NCI-H2081 treated with DMSO at 0.1 percent for 48 hours (cell line): ENCODE data around the gene PKNOX1.
"Not testable (repeated sequence)": the region's sequence is repeated elsewhere in the genome, so short reads cannot be mapped to it uniquely, and the experiment has no call there.

ENCODE experiments used
- DNase-seq: peaks from one replicate; lab custom pipeline; 2025; lab: John Stamatoyannopoulos, UW

Gene PKNOX1

GRCh38 chr21:42951193-42951592 is 23.2 kb upstream of the PKNOX1 start:
- not testable (repeated sequence) for DNase-seq

GRCh38 chr21:42956824-42957630 is 17.3 kb upstream of the PKNOX1 start:
- no peak for DNase-seq

DNA sequence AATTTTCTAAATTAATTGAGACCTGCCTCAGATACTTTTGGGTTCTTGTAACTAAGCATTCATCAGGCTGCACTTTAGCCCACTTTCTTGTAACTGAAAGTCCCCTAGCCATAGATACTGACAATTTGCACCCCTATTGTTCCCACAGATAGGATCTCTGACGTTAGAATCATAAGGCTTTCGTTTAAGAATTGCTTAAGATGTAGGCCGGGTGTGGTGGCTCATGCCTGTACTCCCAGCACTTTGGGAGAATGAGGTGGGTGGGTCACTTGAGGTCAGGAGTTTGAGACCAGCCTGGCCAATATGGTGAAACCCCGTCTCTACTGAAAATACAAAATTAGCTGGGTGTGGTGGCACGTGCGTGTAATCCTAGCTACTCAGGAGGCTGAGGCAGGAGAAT is 16.2 kb upstream of the PKNOX1 start:
- DNase-seq: not testable (repeated sequence)

GRCh38 chr21:42959728-42960127 is 14.6 kb upstream of the PKNOX1 start:
- no peak for DNase-seq

DNA sequence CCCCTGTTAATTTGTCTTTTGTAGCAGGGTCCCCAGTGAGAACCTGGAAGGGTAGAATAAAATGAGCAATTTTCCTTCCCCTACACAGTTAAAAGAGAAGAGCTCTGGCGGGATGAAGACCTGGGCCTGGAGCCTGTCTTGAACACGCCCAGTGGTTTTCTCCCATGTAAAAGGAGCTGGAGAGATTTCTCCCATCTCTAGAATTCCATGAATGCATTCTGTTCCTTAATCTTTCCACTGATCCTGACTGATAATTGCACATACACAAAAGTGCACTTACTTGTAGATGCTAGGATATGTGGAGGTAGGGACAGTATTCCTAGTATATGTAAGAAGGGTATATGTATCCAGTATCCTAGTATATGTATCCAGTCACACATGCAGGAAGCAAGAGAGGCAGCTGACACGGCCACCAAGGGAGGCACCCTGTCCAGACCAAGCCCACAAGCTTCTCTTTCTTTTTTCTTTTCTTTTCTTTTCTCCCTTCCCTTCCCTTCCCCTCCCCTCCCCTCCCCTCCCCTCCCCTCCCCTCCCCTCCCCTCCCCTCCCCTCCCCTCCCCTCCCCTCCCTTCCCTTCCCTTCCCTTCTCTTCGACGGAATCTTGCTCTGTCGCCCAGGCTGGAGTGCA is 11.9 kb upstream of the PKNOX1 start:
- no peak for DNase-seq

DNA sequence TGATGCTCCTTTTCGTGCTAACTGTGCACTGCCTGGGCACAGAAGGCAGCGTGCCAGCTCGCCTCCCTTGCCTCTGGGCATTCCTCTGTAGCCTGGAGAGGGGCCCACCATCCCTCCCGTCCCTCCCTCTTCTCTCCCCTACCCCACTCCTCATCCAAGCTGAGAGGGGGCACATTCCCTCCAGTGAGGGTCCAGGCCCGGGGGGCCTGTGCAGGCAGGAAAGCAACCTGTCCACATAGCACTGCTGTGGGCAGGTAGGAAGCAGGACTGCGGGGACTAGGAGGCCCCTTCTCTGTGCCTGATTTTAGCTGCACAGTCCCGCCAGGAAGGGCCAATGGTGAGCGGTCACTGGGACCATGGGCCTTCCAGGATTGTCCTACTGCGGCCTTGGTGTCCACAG is 10.3 kb upstream of the PKNOX1 start:
- no peak for DNase-seq

GRCh38 chr21:42964546-42965210 is 9.7 kb upstream of the PKNOX1 start:
- no peak for DNase-seq

- no peak for DNase-seq
Measured at GRCh38 chr21:42965211-42965560, 9.2 kb upstream of the PKNOX1 start.

- not testable (repeated sequence) for DNase-seq
Measured at GRCh38 chr21:42967616-42968015, 6.7 kb upstream of the PKNOX1 start.

DNA sequence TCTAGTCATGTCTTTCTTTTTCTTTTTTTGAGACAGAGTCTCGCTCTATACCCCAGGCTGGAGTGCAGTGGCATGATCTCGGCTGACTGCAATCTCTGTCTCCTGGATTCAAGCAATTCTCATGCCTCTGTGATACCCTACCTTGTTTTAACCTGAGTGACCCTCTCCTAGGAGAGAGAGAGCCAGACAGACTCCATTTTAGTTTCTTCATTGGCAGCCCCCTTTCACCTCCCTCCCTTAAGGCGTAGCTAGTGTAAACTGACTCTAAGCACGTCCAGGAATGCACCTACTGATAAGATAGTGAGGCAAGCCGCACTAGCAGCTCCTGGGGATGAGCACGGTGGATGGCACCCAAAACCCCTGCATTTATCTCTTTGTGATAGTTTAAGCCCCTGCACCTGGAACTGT is 5.2 kb upstream of the PKNOX1 start:
- DNase-seq: no peak

GRCh38 chr21:42970946-42971653 is 3.3 kb upstream of the PKNOX1 start:
- no peak for DNase-seq

GRCh38 chr21:42971897-42972275 is 2.5 kb upstream of the PKNOX1 start:
- DNase-seq: no peak

GRCh38 chr21:42973309-42973990 is 912 bp upstream of the PKNOX1 start:
- DNase-seq: no peak

- no peak for DNase-seq
Measured at GRCh38 chr21:42974832-42975820, 764 bp downstream of the PKNOX1 start.

- no peak for DNase-seq
Measured at GRCh38 chr21:42975886-42976608, 1.7 kb downstream of the PKNOX1 start.

- no peak for DNase-seq
Measured at GRCh38 chr21:42980312-42981213, 6.2 kb downstream of the PKNOX1 start.

- DNase-seq: no peak
Measured at GRCh38 chr21:42981214-42981523, 6.8 kb downstream of the PKNOX1 start.

GRCh38 chr21:42981862-42982261 is 7.5 kb downstream of the PKNOX1 start:
- DNase-seq: no peak

GRCh38 chr21:42983103-42983502 is 8.7 kb downstream of the PKNOX1 start:
- DNase-seq: no peak
